Panc1 (cell line): ENCODE data around the gene HSD17B7.
"Not testable (repeated sequence)": the region's sequence is repeated elsewhere in the genome, so short reads cannot be mapped to it uniquely, and the experiment has no call there.

Source experiments
- POLR2AphosphoS5 ChIP-seq: IDR thresholded peaks from 2 replicates; pipeline ENCODE4 v1.6.1; 2012; ENCODE audit warnings: mild to moderate bottlenecking, low read depth, low read length, moderate library complexity
- SIN3A ChIP-seq: IDR thresholded peaks from 2 replicates; pipeline ENCODE4 v1.6.1; 2012; ENCODE audit warnings: low read depth, mild to moderate bottlenecking, low read length, moderate library complexity, borderline replicate concordance; ENCODE audit not compliant: insufficient read depth
- TCF7L2 ChIP-seq: IDR thresholded peaks from 2 replicates; pipeline ENCODE4 v1.6.1; 2011; ENCODE audit warnings: mild to moderate bottlenecking, low read depth, low read length, inconsistent platforms
- TF ChIP-seq, protein P1 (sequence below): fragments of 450-650 bp; IDR thresholded peaks from 2 replicates; pipeline ENCODE4 v1.5.1; 2017; ENCODE audit warnings: mild to moderate bottlenecking
- TF ChIP-seq, protein P2 (sequence below), 2 experiments: IDR thresholded peaks; 2 replicates each; pipeline ENCODE4 v1.6.1; 2011 to 2012; ENCODE audit warnings: low read depth in 2 of 2, control low read depth in 1 of 2, low read length in 1 of 2, mild to moderate bottlenecking in 1 of 2, moderate library complexity in 1 of 2; ENCODE audit not compliant: insufficient read depth in 1 of 2

DNA sequence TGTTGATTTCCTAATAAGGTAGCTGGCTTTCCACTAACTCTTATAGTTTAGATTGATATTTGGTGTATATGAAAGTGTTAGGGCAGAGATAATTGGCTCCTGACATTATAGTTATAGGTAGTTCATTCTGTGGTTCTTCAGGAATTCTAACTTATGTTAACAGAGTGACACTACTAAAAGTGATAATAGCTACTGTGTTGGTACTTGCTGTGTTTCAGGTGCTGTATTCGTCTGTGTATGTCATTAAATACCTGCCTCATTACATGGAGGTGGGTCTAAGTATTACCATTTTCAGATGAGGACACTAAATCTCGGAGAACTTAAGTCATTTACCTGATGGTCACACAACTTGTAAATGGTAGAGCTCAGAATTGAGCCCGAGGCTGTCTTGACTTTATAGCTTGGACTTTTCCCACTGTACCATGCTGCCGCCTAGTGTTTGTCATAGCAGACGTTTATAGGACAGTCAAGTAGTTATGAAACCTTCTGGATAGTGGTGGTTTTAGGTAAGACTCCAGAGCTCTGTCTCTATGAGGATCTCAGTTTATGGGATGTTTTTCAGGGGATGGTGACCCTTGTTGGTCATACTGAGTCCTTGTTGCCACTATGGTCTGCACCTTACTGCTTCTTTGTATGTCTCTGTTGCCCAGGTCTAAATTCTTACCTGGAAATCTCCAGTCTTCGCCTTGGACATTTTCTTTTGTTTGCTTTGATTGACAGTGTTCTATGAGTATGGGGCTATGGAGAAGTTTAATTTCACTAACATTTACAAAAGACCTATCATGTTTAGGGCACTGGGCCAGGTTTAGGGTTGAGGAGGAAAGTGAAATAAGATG is 9.7 kb downstream of the HSD17B7 start:
- TF ChIP-seq, protein P1, sequence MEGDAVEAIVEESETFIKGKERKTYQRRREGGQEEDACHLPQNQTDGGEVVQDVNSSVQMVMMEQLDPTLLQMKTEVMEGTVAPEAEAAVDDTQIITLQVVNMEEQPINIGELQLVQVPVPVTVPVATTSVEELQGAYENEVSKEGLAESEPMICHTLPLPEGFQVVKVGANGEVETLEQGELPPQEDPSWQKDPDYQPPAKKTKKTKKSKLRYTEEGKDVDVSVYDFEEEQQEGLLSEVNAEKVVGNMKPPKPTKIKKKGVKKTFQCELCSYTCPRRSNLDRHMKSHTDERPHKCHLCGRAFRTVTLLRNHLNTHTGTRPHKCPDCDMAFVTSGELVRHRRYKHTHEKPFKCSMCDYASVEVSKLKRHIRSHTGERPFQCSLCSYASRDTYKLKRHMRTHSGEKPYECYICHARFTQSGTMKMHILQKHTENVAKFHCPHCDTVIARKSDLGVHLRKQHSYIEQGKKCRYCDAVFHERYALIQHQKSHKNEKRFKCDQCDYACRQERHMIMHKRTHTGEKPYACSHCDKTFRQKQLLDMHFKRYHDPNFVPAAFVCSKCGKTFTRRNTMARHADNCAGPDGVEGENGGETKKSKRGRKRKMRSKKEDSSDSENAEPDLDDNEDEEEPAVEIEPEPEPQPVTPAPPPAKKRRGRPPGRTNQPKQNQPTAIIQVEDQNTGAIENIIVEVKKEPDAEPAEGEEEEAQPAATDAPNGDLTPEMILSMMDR = peak; percentile 86
- TF ChIP-seq TCF7L2, SIN3A, POLR2AphosphoS5: not testable (repeated sequence)
- TF ChIP-seq, protein P2, sequence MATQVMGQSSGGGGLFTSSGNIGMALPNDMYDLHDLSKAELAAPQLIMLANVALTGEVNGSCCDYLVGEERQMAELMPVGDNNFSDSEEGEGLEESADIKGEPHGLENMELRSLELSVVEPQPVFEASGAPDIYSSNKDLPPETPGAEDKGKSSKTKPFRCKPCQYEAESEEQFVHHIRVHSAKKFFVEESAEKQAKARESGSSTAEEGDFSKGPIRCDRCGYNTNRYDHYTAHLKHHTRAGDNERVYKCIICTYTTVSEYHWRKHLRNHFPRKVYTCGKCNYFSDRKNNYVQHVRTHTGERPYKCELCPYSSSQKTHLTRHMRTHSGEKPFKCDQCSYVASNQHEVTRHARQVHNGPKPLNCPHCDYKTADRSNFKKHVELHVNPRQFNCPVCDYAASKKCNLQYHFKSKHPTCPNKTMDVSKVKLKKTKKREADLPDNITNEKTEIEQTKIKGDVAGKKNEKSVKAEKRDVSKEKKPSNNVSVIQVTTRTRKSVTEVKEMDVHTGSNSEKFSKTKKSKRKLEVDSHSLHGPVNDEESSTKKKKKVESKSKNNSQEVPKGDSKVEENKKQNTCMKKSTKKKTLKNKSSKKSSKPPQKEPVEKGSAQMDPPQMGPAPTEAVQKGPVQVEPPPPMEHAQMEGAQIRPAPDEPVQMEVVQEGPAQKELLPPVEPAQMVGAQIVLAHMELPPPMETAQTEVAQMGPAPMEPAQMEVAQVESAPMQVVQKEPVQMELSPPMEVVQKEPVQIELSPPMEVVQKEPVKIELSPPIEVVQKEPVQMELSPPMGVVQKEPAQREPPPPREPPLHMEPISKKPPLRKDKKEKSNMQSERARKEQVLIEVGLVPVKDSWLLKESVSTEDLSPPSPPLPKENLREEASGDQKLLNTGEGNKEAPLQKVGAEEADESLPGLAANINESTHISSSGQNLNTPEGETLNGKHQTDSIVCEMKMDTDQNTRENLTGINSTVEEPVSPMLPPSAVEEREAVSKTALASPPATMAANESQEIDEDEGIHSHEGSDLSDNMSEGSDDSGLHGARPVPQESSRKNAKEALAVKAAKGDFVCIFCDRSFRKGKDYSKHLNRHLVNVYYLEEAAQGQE (IDR thresholded peaks at IDR 0.05; ENCODE audit: insufficient read depth in 1 of 2, low read depth in 2 of 2, low read length in 1 of 2) = not testable (repeated sequence)
